Progenitor cell of endocrine pancreas (in vitro differentiated cells): ENCODE data around the gene LIN7C. TPM values are rescaled to one million over a fixed set of nuclear protein-coding genes. Genes with fewer than 3 reads are reported as not detected.
A peak's percentile ranks its signal among the peaks of the same experiment; 100 is the strongest.

Experiments used
- DNase-seq: peaks from one replicate; pipeline ENCODE4 v3.0.0; 2021; ENCODE audit warnings: low spot score; ENCODE audit not compliant: unreplicated experiment
- H3K27ac Mint-ChIP-seq: 2 replicates; pipeline ENCODE4 v1.8.0; 2021; ENCODE audit warnings: mild to moderate bottlenecking, moderate library complexity, mixed read lengths
- H3K27me3 Mint-ChIP-seq: 2 replicates; pipeline ENCODE4 v1.8.0; 2021; ENCODE audit warnings: mixed read lengths
- H3K36me3 Mint-ChIP-seq: 2 replicates; pipeline ENCODE4 v1.8.0; 2022; ENCODE audit warnings: mixed read lengths; ENCODE audit not compliant: insufficient read depth
- H3K4me1 Mint-ChIP-seq: 2 replicates; pipeline ENCODE4 v1.8.0; 2021; ENCODE audit warnings: low read depth, mixed read lengths
- H3K4me3 Mint-ChIP-seq: 2 replicates; pipeline ENCODE4 v1.8.0; 2021; ENCODE audit warnings: low read depth, mild to moderate bottlenecking, moderate library complexity, mixed read lengths
- H3K9me3 Mint-ChIP-seq: 2 replicates; pipeline ENCODE4 v1.8.0; 2021; ENCODE audit warnings: low read depth, mixed read lengths
- CTCF ChIP-seq: fragments of 200-600 bp; sonication (generic); IDR thresholded peaks from one replicate; pipeline ENCODE4 v1.5.0; 2021; ENCODE audit warnings: antibody characterized with exemption, mild to moderate bottlenecking; ENCODE audit not compliant: unreplicated experiment
- total RNA-seq: library from RNA; stranded (reverse); gene quantifications from 2 replicates; pipeline ENCODE4 v1.2.1, GENCODE V29; 2021

Gene LIN7C
- total RNA-seq, 1 donor from 2014 or later = 38.2 TPM

- H3K9me3 Mint-ChIP-seq = peaks cover 2% of the 10 kb centered on the region
- H3K4me1 Mint-ChIP-seq = peaks cover 66% of the 10 kb centered on the region
These were observed 49.7 kb downstream of the LIN7C start for GRCh38 chr11:27456795-27457329.

GRCh38 chr11:27456140-27456794 is 50.3 kb downstream of the LIN7C start:
- H3K36me3 Mint-ChIP-seq = peaks cover 12% of the 10 kb centered on the region
- no peak overlapping the region for H3K4me3 Mint-ChIP-seq

More at GRCh38 chr11:27456795-27457329, 49.7 kb downstream of the LIN7C start:
- DNase-seq = no peak
- TF ChIP-seq CTCF = no peak
- peak overlapping the region; percentile 90 for H3K27ac Mint-ChIP-seq
- H3K4me3 Mint-ChIP-seq = peak overlapping the region; percentile 13
- H3K27me3 Mint-ChIP-seq = no peaks in the 10 kb centered on the region
- peaks cover 12% of the 10 kb centered on the region for H3K36me3 Mint-ChIP-seq

GRCh38 chr11:27455667-27456066 is 50.9 kb downstream of the LIN7C start:
- Mint-ChIP-seq H3K4me1 (peaks cover 70% of the 10 kb centered on the region), H3K4me3 (no peak overlapping the region), H3K27ac (peak overlapping the region; percentile 90)

More at GRCh38 chr11:27456140-27456794, 50.3 kb downstream of the LIN7C start:
- H3K4me1 Mint-ChIP-seq = peaks cover 67% of the 10 kb centered on the region
- H3K27me3 Mint-ChIP-seq = no peaks in the 10 kb centered on the region
- H3K27ac Mint-ChIP-seq = peak overlapping the region; percentile 90
- peaks cover 2% of the 10 kb centered on the region for H3K9me3 Mint-ChIP-seq
- no peak for TF ChIP-seq CTCF
- DNase-seq = no peak

GRCh38 chr11:27453701-27454100 is 52.9 kb downstream of the LIN7C start:
- Mint-ChIP-seq H3K36me3 (peaks cover 15% of the 10 kb centered on the region), H3K4me1 (peaks cover 56% of the 10 kb centered on the region), H3K27me3 (no peaks in the 10 kb centered on the region), H3K4me3 (no peak overlapping the region), H3K9me3 (peaks cover 2% of the 10 kb centered on the region), H3K27ac (no peak overlapping the region)
- no peak for TF ChIP-seq CTCF
- DNase-seq = no peak

More at GRCh38 chr11:27455667-27456066, 50.9 kb downstream of the LIN7C start:
- DNase-seq = no peak
- TF ChIP-seq CTCF = no peak
- Mint-ChIP-seq H3K9me3 (peaks cover 2% of the 10 kb centered on the region), H3K27me3 (no peaks in the 10 kb centered on the region), H3K36me3 (peaks cover 12% of the 10 kb centered on the region)

- Mint-ChIP-seq H3K36me3 (peaks cover 17% of the 10 kb centered on the region), H3K9me3 (peaks cover 2% of the 10 kb centered on the region), H3K27ac (peak overlapping the region; percentile 60), H3K27me3 (no peaks in the 10 kb centered on the region), H3K4me1 (peaks cover 41% of the 10 kb centered on the region), H3K4me3 (no peak overlapping the region)
- DNase-seq = no peak
- TF ChIP-seq CTCF = no peak
These were observed 54.4 kb downstream of the LIN7C start for GRCh38 chr11:27452147-27452546.
